Neural cell (in vitro differentiated cells): ENCODE measurements around the gene MAN2B2.

ENCODE experiments used
- EP300 ChIP-seq: fragments of 450-650 bp; conservative IDR thresholded peaks from 2 replicates; pipeline ENCODE4 v1.6.1; 2014; ENCODE audit warnings: antibody characterized with exemption, mild to moderate bottlenecking, moderate library complexity; ENCODE audit not compliant: poor library complexity, severe bottlenecking
- MXI1 ChIP-seq: fragments of 450-650 bp; conservative IDR thresholded peaks from 2 replicates; pipeline ENCODE4 v1.6.1; 2014; ENCODE audit warnings: antibody characterized with exemption, mild to moderate bottlenecking; ENCODE audit not compliant: poor library complexity, severe bottlenecking
- POLR2AphosphoS5 ChIP-seq: IDR thresholded peaks from 2 replicates; pipeline ENCODE4 v1.6.1; 2012
- SMC3 ChIP-seq: fragments of 450-650 bp; conservative IDR thresholded peaks from 2 replicates; pipeline ENCODE4 v1.6.1; 2014; ENCODE audit warnings: antibody characterized with exemption, mild to moderate bottlenecking, moderate library complexity; ENCODE audit not compliant: poor library complexity
- TF ChIP-seq, protein P1 (sequence below): fragments of 450-650 bp; IDR thresholded peaks from 2 replicates; pipeline ENCODE4 v1.5.1; 2014; ENCODE audit warnings: antibody characterized with exemption, mild to moderate bottlenecking, moderate library complexity; ENCODE audit not compliant: poor library complexity, severe bottlenecking
- TF ChIP-seq, protein P2 (sequence below): IDR thresholded peaks from 2 replicates; pipeline ENCODE4 v1.6.1; 2012; ENCODE audit warnings: borderline replicate concordance

DNA sequence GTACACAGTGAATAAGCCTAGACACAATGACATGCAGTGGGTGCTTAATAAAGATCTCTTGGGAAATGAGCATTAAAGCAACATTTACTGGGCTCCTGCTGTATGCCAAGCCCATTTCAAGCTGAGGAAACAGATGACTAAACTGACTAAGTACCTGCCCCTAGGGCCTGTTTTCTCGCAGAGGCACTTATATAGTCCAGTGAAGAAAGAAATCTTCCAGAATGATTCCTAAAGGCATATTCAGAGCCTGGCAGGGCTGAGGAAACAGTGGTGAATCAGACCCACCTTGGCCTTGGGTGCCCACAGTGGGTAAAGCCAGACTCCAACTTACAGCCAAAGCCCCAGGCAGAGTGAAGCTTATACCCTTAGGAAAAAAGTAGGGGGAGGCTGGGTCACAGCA, 96.7 kb downstream of the MAN2B2 start:
- TF ChIP-seq POLR2AphosphoS5 (no peak), SMC3 (no peak), EP300 (no peak), MXI1 (no peak)
- TF ChIP-seq, protein P1, sequence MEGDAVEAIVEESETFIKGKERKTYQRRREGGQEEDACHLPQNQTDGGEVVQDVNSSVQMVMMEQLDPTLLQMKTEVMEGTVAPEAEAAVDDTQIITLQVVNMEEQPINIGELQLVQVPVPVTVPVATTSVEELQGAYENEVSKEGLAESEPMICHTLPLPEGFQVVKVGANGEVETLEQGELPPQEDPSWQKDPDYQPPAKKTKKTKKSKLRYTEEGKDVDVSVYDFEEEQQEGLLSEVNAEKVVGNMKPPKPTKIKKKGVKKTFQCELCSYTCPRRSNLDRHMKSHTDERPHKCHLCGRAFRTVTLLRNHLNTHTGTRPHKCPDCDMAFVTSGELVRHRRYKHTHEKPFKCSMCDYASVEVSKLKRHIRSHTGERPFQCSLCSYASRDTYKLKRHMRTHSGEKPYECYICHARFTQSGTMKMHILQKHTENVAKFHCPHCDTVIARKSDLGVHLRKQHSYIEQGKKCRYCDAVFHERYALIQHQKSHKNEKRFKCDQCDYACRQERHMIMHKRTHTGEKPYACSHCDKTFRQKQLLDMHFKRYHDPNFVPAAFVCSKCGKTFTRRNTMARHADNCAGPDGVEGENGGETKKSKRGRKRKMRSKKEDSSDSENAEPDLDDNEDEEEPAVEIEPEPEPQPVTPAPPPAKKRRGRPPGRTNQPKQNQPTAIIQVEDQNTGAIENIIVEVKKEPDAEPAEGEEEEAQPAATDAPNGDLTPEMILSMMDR, result no peak
- TF ChIP-seq, protein P2, sequence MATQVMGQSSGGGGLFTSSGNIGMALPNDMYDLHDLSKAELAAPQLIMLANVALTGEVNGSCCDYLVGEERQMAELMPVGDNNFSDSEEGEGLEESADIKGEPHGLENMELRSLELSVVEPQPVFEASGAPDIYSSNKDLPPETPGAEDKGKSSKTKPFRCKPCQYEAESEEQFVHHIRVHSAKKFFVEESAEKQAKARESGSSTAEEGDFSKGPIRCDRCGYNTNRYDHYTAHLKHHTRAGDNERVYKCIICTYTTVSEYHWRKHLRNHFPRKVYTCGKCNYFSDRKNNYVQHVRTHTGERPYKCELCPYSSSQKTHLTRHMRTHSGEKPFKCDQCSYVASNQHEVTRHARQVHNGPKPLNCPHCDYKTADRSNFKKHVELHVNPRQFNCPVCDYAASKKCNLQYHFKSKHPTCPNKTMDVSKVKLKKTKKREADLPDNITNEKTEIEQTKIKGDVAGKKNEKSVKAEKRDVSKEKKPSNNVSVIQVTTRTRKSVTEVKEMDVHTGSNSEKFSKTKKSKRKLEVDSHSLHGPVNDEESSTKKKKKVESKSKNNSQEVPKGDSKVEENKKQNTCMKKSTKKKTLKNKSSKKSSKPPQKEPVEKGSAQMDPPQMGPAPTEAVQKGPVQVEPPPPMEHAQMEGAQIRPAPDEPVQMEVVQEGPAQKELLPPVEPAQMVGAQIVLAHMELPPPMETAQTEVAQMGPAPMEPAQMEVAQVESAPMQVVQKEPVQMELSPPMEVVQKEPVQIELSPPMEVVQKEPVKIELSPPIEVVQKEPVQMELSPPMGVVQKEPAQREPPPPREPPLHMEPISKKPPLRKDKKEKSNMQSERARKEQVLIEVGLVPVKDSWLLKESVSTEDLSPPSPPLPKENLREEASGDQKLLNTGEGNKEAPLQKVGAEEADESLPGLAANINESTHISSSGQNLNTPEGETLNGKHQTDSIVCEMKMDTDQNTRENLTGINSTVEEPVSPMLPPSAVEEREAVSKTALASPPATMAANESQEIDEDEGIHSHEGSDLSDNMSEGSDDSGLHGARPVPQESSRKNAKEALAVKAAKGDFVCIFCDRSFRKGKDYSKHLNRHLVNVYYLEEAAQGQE, result no peak
